GM21825 (cell line): Measurements from ENCODE around the gene MBIP.
A peak's percentile ranks its signal among the peaks of the same experiment; 100 is the strongest.
"Not testable (repeated sequence)": the region's sequence is repeated elsewhere in the genome, so short reads cannot be mapped to it uniquely, and the experiment has no call there.

Experiments
- ATAC-seq: cut with Tn5 transposase; IDR thresholded peaks from one replicate; pipeline ENCODE4 v1.9.1; 2021; ENCODE audit warnings: mild to moderate bottlenecking, moderate library complexity; ENCODE audit not compliant: unreplicated experiment

MBIP gene

GRCh38 chr14:36320200-36320896, at the start of gene MBIP:
Gene MBIP (minus strand): TSS chr14:36320637. CDS start chr14:36320588, 49 bp downstream.
- ATAC-seq = peak; percentile 98

- no peak for ATAC-seq
Observed at GRCh38 chr14:36367985-36368774, 47.7 kb upstream of the MBIP start.

GRCh38 chr14:36365766-36366165, 45.3 kb upstream of the MBIP start:
- no peak for ATAC-seq

- ATAC-seq = no peak
Observed at GRCh38 chr14:36363704-36364103, 43.3 kb upstream of the MBIP start.

GRCh38 chr14:36362648-36363047, 42.2 kb upstream of the MBIP start:
- no peak for ATAC-seq

- ATAC-seq = no peak
Observed at GRCh38 chr14:36361210-36361853, 40.9 kb upstream of the MBIP start.

GRCh38 chr14:36356862-36357261, 36.4 kb upstream of the MBIP start:
- ATAC-seq = no peak

GRCh38 chr14:36346052-36346451, 25.6 kb upstream of the MBIP start:
- ATAC-seq = no peak

GRCh38 chr14:36344211-36344610, 23.8 kb upstream of the MBIP start:
- ATAC-seq = no peak

- not testable (repeated sequence) for ATAC-seq
Observed at GRCh38 chr14:36341811-36342210, 21.4 kb upstream of the MBIP start.

- ATAC-seq = no peak
Observed at GRCh38 chr14:36340276-36340890, 19.9 kb upstream of the MBIP start.

- ATAC-seq = no peak
Observed at GRCh38 chr14:36339816-36340215, 19.4 kb upstream of the MBIP start.

- no peak for ATAC-seq
Observed at GRCh38 chr14:36333119-36333518, 12.7 kb upstream of the MBIP start.

- not testable (repeated sequence) for ATAC-seq
Observed at GRCh38 chr14:36327573-36327972, 7.1 kb upstream of the MBIP start.

- ATAC-seq = no peak
Observed at GRCh38 chr14:36325853-36326252, 5.4 kb upstream of the MBIP start.

- ATAC-seq = no peak
Observed at GRCh38 chr14:36324897-36325296, 4.5 kb upstream of the MBIP start.

- ATAC-seq = peak; percentile 16
Observed at GRCh38 chr14:36320897-36321381, 502 bp upstream of the MBIP start.

GRCh38 chr14:36319899-36320199, 588 bp downstream of the MBIP start:
- no peak for ATAC-seq

- ATAC-seq = no peak
Observed at GRCh38 chr14:36317650-36318049, 2.8 kb downstream of the MBIP start.

- no peak for ATAC-seq
Observed at GRCh38 chr14:36316131-36316530, 4.3 kb downstream of the MBIP start.

GRCh38 chr14:36315159-36315853, 5.1 kb downstream of the MBIP start:
- peak; percentile 46 for ATAC-seq
